ENCODE data around the gene DMBX1.

Gene DMBX1

GRCh38 chr1:46494910-46495309 is 5.3 kb downstream of the DMBX1 start:
- no peak overlapping the region for H3K27ac ChIP-seq (ENCODE audit: insufficient read depth in 1 of 2, low read depth in 1 of 2, low read length in 2 of 2, poor library complexity in 1 of 2, severe bottlenecking in 2 of 2)
- POLR2A ChIA-PET = no interaction called here
- no peak for DNase-seq
- H3K4me1 ChIP-seq (ENCODE audit: control extremely low read depth in 1 of 4, control insufficient read depth in 4 of 4, insufficient read depth in 4 of 4, low read length in 3 of 4) = peaks cover 0 to 14% (median 5%) of the 10 kb centered on the region in 4 experiments
- no peaks in the 10 kb centered on the region for H3K9me3 ChIP-seq (ENCODE audit: control extremely low read depth in 1 of 5, control insufficient read depth in 4 of 5, insufficient read depth in 2 of 5, low read depth in 1 of 5, low read length in 4 of 5)
- WGBS (ENCODE audit: insufficient coverage) = no CpG with 5 or more reads among the region's 1 CpG
- CTCF ChIA-PET = interaction anchor here (0.7 to 2.1 kb wide), 9 partner anchors 11 to 55 kb away, joined by 3 to 6 read pairs (median 3); no protein-coding TSS in a partner anchor
- H3K36me3 ChIP-seq (ENCODE audit: control insufficient read depth in 4 of 4, insufficient read depth in 4 of 4, low read length in 3 of 4) = no peaks in the 10 kb centered on the region
- H3K27me3 ChIP-seq (replicated peaks in 2 of 5; ENCODE audit: control insufficient read depth in 4 of 5, insufficient read depth in 5 of 5, low read length in 4 of 5) = peaks cover 17 to 70% (median 51%) of the 10 kb centered on the region in 5 experiments
- no peak overlapping the region for H3K4me3 ChIP-seq (ENCODE audit: control insufficient read depth in 1 of 7, extremely low read depth in 1 of 7, insufficient read depth in 4 of 7, low read depth in 2 of 7, low read length in 6 of 7)

GRCh38 chr1:46495778-46496177 is 6.1 kb downstream of the DMBX1 start:
- POLR2A ChIA-PET = no interaction called here
- CTCF ChIA-PET = interaction anchor here (0.9 to 2.1 kb wide), 4 partner anchors 14 to 35 kb away, joined by 3 to 6 read pairs (median 3); no protein-coding TSS in a partner anchor
- 79% methylated on average over 2 of the region's 2 CpGs for WGBS (ENCODE audit: insufficient coverage)
- no peaks in the 10 kb centered on the region for H3K36me3 ChIP-seq (ENCODE audit: control insufficient read depth in 4 of 4, insufficient read depth in 4 of 4, low read length in 3 of 4)
- no peaks in the 10 kb centered on the region for H3K9me3 ChIP-seq (ENCODE audit: control extremely low read depth in 1 of 5, control insufficient read depth in 4 of 5, insufficient read depth in 2 of 5, low read depth in 1 of 5, low read length in 4 of 5)
- no peak overlapping the region for H3K4me3 ChIP-seq (ENCODE audit: control insufficient read depth in 1 of 7, extremely low read depth in 1 of 7, insufficient read depth in 4 of 7, low read depth in 2 of 7, low read length in 6 of 7)
- H3K27me3 ChIP-seq (replicated peaks in 2 of 5; ENCODE audit: control insufficient read depth in 4 of 5, insufficient read depth in 5 of 5, low read length in 4 of 5) = peaks cover 17 to 61% (median 46%) of the 10 kb centered on the region in 5 experiments
- H3K27ac ChIP-seq (ENCODE audit: insufficient read depth in 1 of 2, low read depth in 1 of 2, low read length in 2 of 2, poor library complexity in 1 of 2, severe bottlenecking in 2 of 2) = no peak overlapping the region
- no peak for DNase-seq
- H3K4me1 ChIP-seq (ENCODE audit: control extremely low read depth in 1 of 4, control insufficient read depth in 4 of 4, insufficient read depth in 4 of 4, low read length in 3 of 4) = peaks cover 0 to 6% (median under 1%) of the 10 kb centered on the region in 4 experiments

GRCh38 chr1:46496505-46496904 is 6.9 kb downstream of the DMBX1 start:
- Histone ChIP-seq H3K4me3 (ENCODE audit: control insufficient read depth in 1 of 7, extremely low read depth in 1 of 7, insufficient read depth in 4 of 7, low read depth in 2 of 7, low read length in 6 of 7) (no peak overlapping the region), H3K9me3 (ENCODE audit: control extremely low read depth in 1 of 5, control insufficient read depth in 4 of 5, insufficient read depth in 2 of 5, low read depth in 1 of 5, low read length in 4 of 5) (no peaks in the 10 kb centered on the region), H3K4me1 (ENCODE audit: control extremely low read depth in 1 of 4, control insufficient read depth in 4 of 4, insufficient read depth in 4 of 4, low read length in 3 of 4) (no peaks in the 10 kb centered on the region), H3K36me3 (ENCODE audit: control insufficient read depth in 4 of 4, insufficient read depth in 4 of 4, low read length in 3 of 4) (no peaks in the 10 kb centered on the region), H3K27me3 (replicated peaks in 2 of 5; ENCODE audit: control insufficient read depth in 4 of 5, insufficient read depth in 5 of 5, low read length in 4 of 5) (peaks cover 17 to 56% (median 40%) of the 10 kb centered on the region in 5 experiments), H3K27ac (ENCODE audit: insufficient read depth in 1 of 2, low read depth in 1 of 2, low read length in 2 of 2, poor library complexity in 1 of 2, severe bottlenecking in 2 of 2) (no peak overlapping the region)
- CTCF ChIA-PET = interaction anchor here (0.9 to 2.5 kb wide), 2 partner anchors 9 to 31 kb away, joined by 3 to 6 read pairs; no protein-coding TSS in a partner anchor
- no peak for DNase-seq
- WGBS (ENCODE audit: insufficient coverage) = 100% methylated on average over 3 of the region's 6 CpGs
- POLR2A ChIA-PET = no interaction called here

- DNase-seq = no peak
- Histone ChIP-seq H3K27me3 (replicated peaks in 2 of 5; ENCODE audit: control insufficient read depth in 4 of 5, insufficient read depth in 5 of 5, low read length in 4 of 5) (peaks cover 12 to 52% (median 35%) of the 10 kb centered on the region in 5 experiments), H3K36me3 (ENCODE audit: control insufficient read depth in 4 of 4, insufficient read depth in 4 of 4, low read length in 3 of 4) (no peaks in the 10 kb centered on the region), H3K27ac (ENCODE audit: insufficient read depth in 1 of 2, low read depth in 1 of 2, low read length in 2 of 2, poor library complexity in 1 of 2, severe bottlenecking in 2 of 2) (no peak overlapping the region), H3K4me3 (ENCODE audit: control insufficient read depth in 1 of 7, extremely low read depth in 1 of 7, insufficient read depth in 4 of 7, low read depth in 2 of 7, low read length in 6 of 7) (no peak overlapping the region), H3K4me1 (ENCODE audit: control extremely low read depth in 1 of 4, control insufficient read depth in 4 of 4, insufficient read depth in 4 of 4, low read length in 3 of 4) (no peaks in the 10 kb centered on the region), H3K9me3 (ENCODE audit: control extremely low read depth in 1 of 5, control insufficient read depth in 4 of 5, insufficient read depth in 2 of 5, low read depth in 1 of 5, low read length in 4 of 5) (no peaks in the 10 kb centered on the region)
- CTCF ChIA-PET = interaction anchor here (0.9 to 2.5 kb wide), 2 partner anchors 9 to 30 kb away, joined by 3 to 6 read pairs; no protein-coding TSS in a partner anchor
- 88% methylated on average over 2 of the region's 3 CpGs for WGBS (ENCODE audit: insufficient coverage)
- POLR2A ChIA-PET = no interaction called here
Measured at GRCh38 chr1:46497020-46497419, 7.4 kb downstream of the DMBX1 start.

GRCh38 chr1:46497665-46498064 is 8.0 kb downstream of the DMBX1 start:
- H3K36me3 ChIP-seq (ENCODE audit: control insufficient read depth in 4 of 4, insufficient read depth in 4 of 4, low read length in 3 of 4) = no peaks in the 10 kb centered on the region
- ChIA-PET POLR2A (no interaction called here), CTCF (interaction anchor here (2.5 kb wide), 1 partner anchor 10 kb away, joined by 6 read pairs; no protein-coding TSS in a partner anchor)
- no peak for DNase-seq
- H3K27me3 ChIP-seq (replicated peaks in 2 of 5; ENCODE audit: control insufficient read depth in 4 of 5, insufficient read depth in 5 of 5, low read length in 4 of 5) = peaks cover 9 to 51% (median 29%) of the 10 kb centered on the region in 5 experiments
- no peak overlapping the region for H3K4me3 ChIP-seq (ENCODE audit: control insufficient read depth in 1 of 7, extremely low read depth in 1 of 7, insufficient read depth in 4 of 7, low read depth in 2 of 7, low read length in 6 of 7)
- no peak overlapping the region for H3K27ac ChIP-seq (ENCODE audit: insufficient read depth in 1 of 2, low read depth in 1 of 2, low read length in 2 of 2, poor library complexity in 1 of 2, severe bottlenecking in 2 of 2)
- no peaks in the 10 kb centered on the region for H3K4me1 ChIP-seq (ENCODE audit: control extremely low read depth in 1 of 4, control insufficient read depth in 4 of 4, insufficient read depth in 4 of 4, low read length in 3 of 4)
- no peaks in the 10 kb centered on the region for H3K9me3 ChIP-seq (ENCODE audit: control extremely low read depth in 1 of 5, control insufficient read depth in 4 of 5, insufficient read depth in 2 of 5, low read depth in 1 of 5, low read length in 4 of 5)
- 95% methylated on average over 5 of the region's 19 CpGs for WGBS (ENCODE audit: insufficient coverage)

- no CpG with 5 or more reads among the region's 3 CpGs for WGBS (ENCODE audit: insufficient coverage)
- CTCF ChIA-PET = interaction anchor here (1.2 to 5.0 kb wide), 4 partner anchors 14 to 27 kb away, joined by 3 to 24 read pairs (median 5); no protein-coding TSS in a partner anchor
- POLR2A ChIA-PET = no interaction called here
Measured at GRCh38 chr1:46501528-46501927, 11.9 kb downstream of the DMBX1 start.

GRCh38 chr1:46503421-46503820 is 13.8 kb downstream of the DMBX1 start:
- H3K4me3 ChIP-seq (ENCODE audit: control insufficient read depth in 1 of 7, extremely low read depth in 1 of 7, insufficient read depth in 4 of 7, low read depth in 2 of 7, low read length in 6 of 7) = no peak overlapping the region
- POLR2A ChIA-PET = no interaction called here
- H3K9me3 ChIP-seq (ENCODE audit: control extremely low read depth in 1 of 5, control insufficient read depth in 4 of 5, insufficient read depth in 2 of 5, low read depth in 1 of 5, low read length in 4 of 5) = no peaks in the 10 kb centered on the region
- CTCF ChIA-PET = interaction anchor here (1.1 to 5.0 kb wide), 2 partner anchors 19 to 22 kb away, joined by 6 to 24 read pairs; no protein-coding TSS in a partner anchor
- no peak for DNase-seq
- H3K4me1 ChIP-seq (ENCODE audit: control extremely low read depth in 1 of 4, control insufficient read depth in 4 of 4, insufficient read depth in 4 of 4, low read length in 3 of 4) = no peaks in the 10 kb centered on the region
- no peaks in the 10 kb centered on the region for H3K36me3 ChIP-seq (ENCODE audit: control insufficient read depth in 4 of 4, insufficient read depth in 4 of 4, low read length in 3 of 4)
- WGBS (ENCODE audit: insufficient coverage) = no CpG with 5 or more reads among the region's 4 CpGs
- H3K27ac ChIP-seq (ENCODE audit: insufficient read depth in 1 of 2, low read depth in 1 of 2, low read length in 2 of 2, poor library complexity in 1 of 2, severe bottlenecking in 2 of 2) = no peak overlapping the region
- peaks cover 4 to 19% (median 7%) of the 10 kb centered on the region in 5 experiments for H3K27me3 ChIP-seq (replicated peaks in 2 of 5; ENCODE audit: control insufficient read depth in 4 of 5, insufficient read depth in 5 of 5, low read length in 4 of 5)

More at GRCh38 chr1:46501528-46501927, 11.9 kb downstream of the DMBX1 start:
- DNase-seq = no peak
- H3K27ac ChIP-seq (ENCODE audit: insufficient read depth in 1 of 2, low read depth in 1 of 2, low read length in 2 of 2, poor library complexity in 1 of 2, severe bottlenecking in 2 of 2) = no peak overlapping the region
- no peaks in the 10 kb centered on the region for H3K4me1 ChIP-seq (ENCODE audit: control extremely low read depth in 1 of 4, control insufficient read depth in 4 of 4, insufficient read depth in 4 of 4, low read length in 3 of 4)
- H3K27me3 ChIP-seq (replicated peaks in 2 of 5; ENCODE audit: control insufficient read depth in 4 of 5, insufficient read depth in 5 of 5, low read length in 4 of 5) = peaks cover 4 to 23% (median 12%) of the 10 kb centered on the region in 5 experiments
- no peak overlapping the region for H3K4me3 ChIP-seq (ENCODE audit: control insufficient read depth in 1 of 7, extremely low read depth in 1 of 7, insufficient read depth in 4 of 7, low read depth in 2 of 7, low read length in 6 of 7)
- no peaks in the 10 kb centered on the region for H3K9me3 ChIP-seq (ENCODE audit: control extremely low read depth in 1 of 5, control insufficient read depth in 4 of 5, insufficient read depth in 2 of 5, low read depth in 1 of 5, low read length in 4 of 5)
- no peaks in the 10 kb centered on the region for H3K36me3 ChIP-seq (ENCODE audit: control insufficient read depth in 4 of 4, insufficient read depth in 4 of 4, low read length in 3 of 4)

Measured in common myeloid progenitor, CD34-positive (primary cell).